H1 (cell line): Measurements from ENCODE around the gene MAPKAPK5. TPM values are rescaled to one million over a fixed set of nuclear protein-coding genes. Genes with fewer than 3 reads are reported as not detected.

Source experiments
- CTCF ChIA-PET: fragments of 300-600 bp; sonication (Branson Sonifier 250); formaldehyde crosslinking; loops from one replicate; lab custom pipeline; 2021; ENCODE audit not compliant: partially characterized antibody; lab: Charles Lee
- POLR2A ChIA-PET: fragments of 300-600 bp; sonication (Branson Sonifier 250); formaldehyde crosslinking; loops from one replicate; lab custom pipeline; 2021; ENCODE audit warnings: inconsistent platforms; ENCODE audit not compliant: partially characterized antibody; lab: Charles Lee
- DNase-seq, 2 experiments: peaks; one replicate each; pipeline versions ENCODE4 v3.0.0 to v3.0.0-alpha.2; 2010 to 2022; ENCODE audit warnings: low spot score in 2 of 2, low read depth in 1 of 2, mixed read lengths in 1 of 2
- FAIRE-seq: peaks from 2 replicates; lab custom pipeline; 2011; peaks lifted over from hg19 to GRCh38; lab: Jason Lieb, UNC
- H2AFZ ChIP-seq: 2 replicates; pipeline ENCODE4 v1.8.1; 2012; ENCODE audit warnings: low read length, inconsistent platforms
- H2AK5ac ChIP-seq: 2 replicates; pipeline ENCODE4 v1.6.1; 2013; ENCODE audit warnings: low read depth, low read length
- H2BK120ac ChIP-seq: replicated peaks from 2 replicates; pipeline ENCODE3; 2013; ENCODE audit warnings: low read depth, low read length, inconsistent platforms
- H2BK12ac ChIP-seq: 2 replicates; pipeline ENCODE4 v1.6.1; 2013; ENCODE audit warnings: low read depth, low read length
- H2BK15ac ChIP-seq: 2 replicates; pipeline ENCODE4 v1.6.1; 2013; ENCODE audit warnings: low read length
- H2BK20ac ChIP-seq: 2 replicates; pipeline ENCODE4 v1.6.1; 2013; ENCODE audit warnings: low read length
- H2BK5ac ChIP-seq: 2 replicates; pipeline ENCODE4 v1.6.1; 2013; ENCODE audit warnings: low read depth, low read length
- H3K14ac ChIP-seq: 2 replicates; pipeline ENCODE4 v1.6.1; 2013; ENCODE audit warnings: inconsistent platforms; ENCODE audit not compliant: insufficient read length
- H3K18ac ChIP-seq: 2 replicates; pipeline ENCODE4 v1.6.1; 2013; ENCODE audit warnings: low read length; ENCODE audit errors: extremely low read depth
- H3K23ac ChIP-seq: 2 replicates; pipeline ENCODE4 v1.6.1; 2013; ENCODE audit warnings: inconsistent platforms; ENCODE audit not compliant: insufficient read length
- H3K23me2 ChIP-seq: 2 replicates; pipeline ENCODE4 v1.6.1; 2013; ENCODE audit warnings: low read depth, low read length
- H3K27ac ChIP-seq: 2 replicates; pipeline ENCODE4 v1.6.1; 2011; ENCODE audit warnings: low read depth, low read length, inconsistent platforms
- H3K27me3 ChIP-seq, 4 experiments: replicated peaks in 1 of 4; 1 replicate in 1 of 4; 2 replicates in 3 of 4; pipeline versions ENCODE4 v1.6.1 to v1.8.1; 2011 to 2013; ENCODE audit warnings: low read length in 3 of 4, mild to moderate bottlenecking in 3 of 4, inconsistent platforms in 2 of 4, mixed read lengths in 2 of 4, moderate library complexity in 1 of 4; ENCODE audit not compliant: control insufficient read depth in 3 of 4, insufficient read depth in 3 of 4; ENCODE audit errors: extremely low read depth in 1 of 4
- H3K36me3 ChIP-seq, 4 experiments: 2 replicates each; pipeline versions ENCODE4 v1.6.1 to v1.8.1; 2011 to 2013; ENCODE audit warnings: mild to moderate bottlenecking in 4 of 4, low read length in 3 of 4, moderate library complexity in 2 of 4, control low read depth in 1 of 4, inconsistent platforms in 1 of 4; ENCODE audit not compliant: insufficient read depth in 4 of 4, control insufficient read depth in 2 of 4
- H3K4ac ChIP-seq: replicated peaks from 2 replicates; pipeline ENCODE3; 2013; ENCODE audit warnings: low read length, low read depth, mixed read lengths, inconsistent platforms; ENCODE audit not compliant: insufficient read length
- H3K4me1 ChIP-seq, 4 experiments: replicated peaks in 1 of 4; 1 replicate in 1 of 4; 2 replicates in 3 of 4; pipeline versions ENCODE4 v1.6.1 to v1.8.1; 2011 to 2013; ENCODE audit warnings: low read length in 3 of 4, inconsistent platforms in 2 of 4, mixed read lengths in 1 of 4; ENCODE audit not compliant: insufficient read depth in 4 of 4, control insufficient read depth in 3 of 4
- H3K4me2 ChIP-seq, 2 experiments: 2 replicates each; pipeline versions ENCODE4 v1.6.1 to v1.8.1; 2011 to 2013; ENCODE audit warnings: low read depth in 2 of 2, low read length in 2 of 2, control low read depth in 1 of 2, inconsistent platforms in 1 of 2, mild to moderate bottlenecking in 1 of 2; ENCODE audit not compliant: insufficient read depth in 1 of 2
- H3K4me3 ChIP-seq, 4 experiments: fragments of 200-600, 300-600 bp in 1 of 4; sonication (generic), shearing (Covaris generic), sonication (Bioruptor Twin) in 1 of 4; 2 replicates each; pipeline versions ENCODE4 v1.5.1 to v1.8.1; 2011 to 2016; ENCODE audit warnings: low read length in 4 of 4, low read depth in 3 of 4, control low read depth in 2 of 4, inconsistent platforms in 2 of 4, mild to moderate bottlenecking in 2 of 4, mixed read lengths in 1 of 4, moderate library complexity in 1 of 4; ENCODE audit not compliant: insufficient read depth in 2 of 4; ENCODE audit errors: extremely low read depth in 1 of 4
- H3K56ac ChIP-seq: replicated peaks from 2 replicates; pipeline ENCODE3; 2013; ENCODE audit warnings: low read depth, mild to moderate bottlenecking, mixed read lengths, low read length, inconsistent platforms; ENCODE audit not compliant: insufficient read length
- H3K79me1 ChIP-seq: 2 replicates; pipeline ENCODE4 v1.6.1; 2013; ENCODE audit warnings: low read depth, low read length, control low read depth
- H3K79me2 ChIP-seq, 2 experiments: 2 replicates each; pipeline versions ENCODE4 v1.6.1 to v1.8.1; 2012 to 2013; ENCODE audit warnings: low read length in 2 of 2, mild to moderate bottlenecking in 2 of 2, inconsistent platforms in 1 of 2; ENCODE audit not compliant: insufficient read depth in 2 of 2, control insufficient read depth in 1 of 2
- H3K9ac ChIP-seq, 4 experiments: replicated peaks in 1 of 4; 1 replicate in 1 of 4; 2 replicates in 3 of 4; pipeline versions ENCODE4 v1.6.1 to v1.8.1; 2011 to 2013; ENCODE audit warnings: low read depth in 3 of 4, low read length in 3 of 4, control low read depth in 2 of 4, mild to moderate bottlenecking in 2 of 4, moderate library complexity in 2 of 4, inconsistent platforms in 1 of 4; ENCODE audit errors: extremely low read depth in 1 of 4
- H3K9me3 ChIP-seq, 2 experiments: 2 replicates each; pipeline versions ENCODE4 v1.6.1 to v1.8.1; 2012 to 2013; ENCODE audit warnings: mild to moderate bottlenecking in 2 of 2, moderate library complexity in 2 of 2, control low read depth in 1 of 2, inconsistent platforms in 1 of 2, low read depth in 1 of 2, low read length in 1 of 2, mixed read lengths in 1 of 2; ENCODE audit not compliant: insufficient read depth in 2 of 2
- H4K20me1 ChIP-seq, 2 experiments: replicated peaks in 1 of 2; 2 replicates each; pipeline versions ENCODE3 to v1.8.1; 2011 to 2013; ENCODE audit warnings: inconsistent platforms in 2 of 2, low read length in 2 of 2, mild to moderate bottlenecking in 1 of 2; ENCODE audit not compliant: insufficient read depth in 2 of 2, control insufficient read depth in 1 of 2
- H4K5ac ChIP-seq: 2 replicates; pipeline ENCODE4 v1.6.1; 2013; ENCODE audit warnings: low read length, low read depth, mixed read lengths, inconsistent platforms; ENCODE audit not compliant: insufficient read length
- H4K8ac ChIP-seq: 2 replicates; pipeline ENCODE4 v1.8.0; 2013; ENCODE audit warnings: mild to moderate bottlenecking, moderate library complexity, low read length, inconsistent platforms; ENCODE audit not compliant: insufficient read depth; ENCODE audit errors: extremely low read depth
- H4K91ac ChIP-seq: replicated peaks from 2 replicates; pipeline ENCODE3; 2013; ENCODE audit warnings: low read length, mixed read lengths, inconsistent platforms; ENCODE audit not compliant: insufficient read length
- ASH2L ChIP-seq: fragments of 200-600, 300-600 bp; sonication (generic); IDR thresholded peaks from one replicate; pipeline ENCODE4 v1.7.1; 2017; ENCODE audit warnings: low read length
- BRCA1 ChIP-seq: IDR thresholded peaks from 2 replicates; pipeline ENCODE4 v1.6.1; 2012; ENCODE audit warnings: low read depth, low read length, improper control_type of control experiment
- CREB1 ChIP-seq: IDR thresholded peaks from 2 replicates; pipeline ENCODE4 v1.6.1; 2012; ENCODE audit warnings: inconsistent platforms
- WGBS, 2 experiments: shearing (Covaris generic) in 1 of 2; methylation state at CpG; one replicate each; pipeline versions ENCODE4 v1.1.6 to v1.1.7; 2013 to 2015; ENCODE audit warnings: low lambda C conversion rate in 2 of 2, mixed read lengths in 2 of 2, inconsistent platforms in 1 of 2, low coverage in 1 of 2, missing lambda C conversion rate in 1 of 2; ENCODE audit not compliant: insufficient replicate concordance in 2 of 2, insufficient coverage in 1 of 2, insufficient read length in 1 of 2; ENCODE audit errors: extremely low coverage in 1 of 2, missing lambda C conversion rate in 1 of 2; 5-methylcytosine and 5-hydroxymethylcytosine counted together
- polyA plus RNA-seq, 7 experiments: library from polyadenylated mRNA; depleted of rRNA in 3 of 7; stranded (reverse) in 5 of 7; unstranded in 2 of 7; fragments of >200 nt in 5 of 7; fragments of 200-250 nt in 2 of 7; gene quantifications; 1 replicate in 5 of 7; 2 replicates in 1 of 7; 4 replicates in 1 of 7; pipeline versions ENCODE4 v1.2.1 to v1.2.3, GENCODE V29; 2011 to 2013; ENCODE audit warnings: missing spikeins in 2 of 7, mixed read lengths in 2 of 7
- total RNA-seq: library from RNA; stranded (reverse); fragmentation: NEBNext Ultra II Directional; extraction: Animal tissue kit (Norgen Biotek cat#: 25700); gene quantifications from 2 replicates; pipeline ENCODE4 v1.2.1, GENCODE V29; 2021
- TF ChIP-seq, protein P1 (sequence below): IDR thresholded peaks from 2 replicates; pipeline ENCODE4 v1.6.1; 2011; ENCODE audit warnings: low read length, improper control_type of control experiment

MAPKAPK5 gene
- total and polyA plus RNA-seq, 2 of the 8 experiments (the other 6 are each of a cell fraction or from before 2014, with no cell fraction given) = 40.0 to 91.5 TPM

DNA sequence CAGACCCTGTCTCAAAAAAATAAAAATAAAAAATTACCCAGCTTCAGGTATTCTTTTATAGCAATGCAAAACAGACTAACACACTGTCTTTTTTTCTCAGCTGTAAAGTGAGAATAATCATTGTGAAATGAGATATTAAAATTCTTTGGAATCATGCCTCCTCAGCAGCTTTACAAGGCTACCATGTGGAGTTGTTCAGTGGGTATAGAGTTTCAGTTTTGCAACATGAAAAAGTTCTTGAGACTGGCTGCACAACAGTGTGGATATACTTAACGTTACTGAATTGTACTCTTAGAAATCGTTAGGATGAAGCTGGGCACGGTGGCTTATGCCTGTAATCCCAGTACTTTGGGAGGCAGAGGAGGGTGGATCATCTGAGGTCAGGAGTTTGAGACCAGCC, 15.7 kb upstream of the MAPKAPK5 start:
- H2BK5ac ChIP-seq = no peak overlapping the region
- H2BK120ac ChIP-seq = no peak overlapping the region
- H3K4me3 ChIP-seq = no peak overlapping the region
- H2BK12ac ChIP-seq = no peak overlapping the region
- H2AFZ ChIP-seq = no peak overlapping the region
- H4K5ac ChIP-seq = no peak overlapping the region
- H4K20me1 ChIP-seq = no peaks in the 10 kb centered on the region
- H3K14ac ChIP-seq = no peak overlapping the region
- POLR2A ChIA-PET = interaction anchor here (0.5 to 4.7 kb wide), 5 partner anchors 10 to 506 kb away, joined by 4 to 26 read pairs (median 4); partner anchors contain the start of gene MAPKAPK5
- H3K27me3 ChIP-seq = no peaks in the 10 kb centered on the region
- no peaks in the 10 kb centered on the region for H3K79me1 ChIP-seq
- FAIRE-seq (no peak), DNase-seq (no peak)
- 93% methylated on average over 3 of the region's 3 CpGs; no CpG with 5 or more reads in 1 of the 2 experiments for WGBS, 2 experiments
- H3K9me3 ChIP-seq = peaks cover 0 to 4% of the 10 kb centered on the region in 2 experiments; a peak in 1 of 4 replicates
- H2BK15ac ChIP-seq = no peak overlapping the region
- H3K27ac ChIP-seq = no peak overlapping the region
- H3K18ac ChIP-seq = no peak overlapping the region
- CTCF ChIA-PET = interaction anchor here (0.6 to 2.9 kb wide), 8 partner anchors 11 to 194 kb away, joined by 3 to 13 read pairs (median 5); no protein-coding TSS in a partner anchor
- no peak overlapping the region for H4K91ac ChIP-seq
- H3K79me2 ChIP-seq = no peaks in the 10 kb centered on the region
- H3K23ac ChIP-seq = no peak overlapping the region
- H3K4me2 ChIP-seq = no peak overlapping the region
- no peak overlapping the region for H2BK20ac ChIP-seq
- no peaks in the 10 kb centered on the region for H3K23me2 ChIP-seq
- no peak overlapping the region for H4K8ac ChIP-seq
- no peak overlapping the region for H3K4ac ChIP-seq
- H3K9ac ChIP-seq = no peak overlapping the region
- peaks cover 0 to 3% (median 0%) of the 10 kb centered on the region in 4 experiments; a peak in 1 of 7 replicates for H3K4me1 ChIP-seq
- no peak overlapping the region for H2AK5ac ChIP-seq
- no peak for TF ChIP-seq BRCA1
- no peak for TF ChIP-seq ASH2L
- TF ChIP-seq CREB1 = no peak
- TF ChIP-seq, protein P1, sequence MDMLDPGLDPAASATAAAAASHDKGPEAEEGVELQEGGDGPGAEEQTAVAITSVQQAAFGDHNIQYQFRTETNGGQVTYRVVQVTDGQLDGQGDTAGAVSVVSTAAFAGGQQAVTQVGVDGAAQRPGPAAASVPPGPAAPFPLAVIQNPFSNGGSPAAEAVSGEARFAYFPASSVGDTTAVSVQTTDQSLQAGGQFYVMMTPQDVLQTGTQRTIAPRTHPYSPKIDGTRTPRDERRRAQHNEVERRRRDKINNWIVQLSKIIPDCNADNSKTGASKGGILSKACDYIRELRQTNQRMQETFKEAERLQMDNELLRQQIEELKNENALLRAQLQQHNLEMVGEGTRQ = no peak
- TF ChIP-seq, all 59 proteins: peak for 0
- no peak overlapping the region for H3K56ac ChIP-seq
- H3K36me3 ChIP-seq = no peaks in the 10 kb centered on the region
